K562 (cell line): ENCODE data around the gene PTGR3.

Experiments
- AFF4 ChIP-seq: sonication (generic); formaldehyde crosslinking; IDR thresholded peaks from 2 replicates; pipeline ENCODE4 v1.8.0; 2023; ENCODE audit warnings: mild to moderate bottlenecking, missing genetic modification reagents
- BCLAF1 ChIP-seq, 2 experiments: fragments of 450-650 bp in 1 of 2; IDR thresholded peaks; 2 replicates each; pipeline ENCODE4 v1.6.1; 2011 to 2017; ENCODE audit warnings: low read depth in 2 of 2, antibody characterized with exemption in 1 of 2, borderline replicate concordance in 1 of 2, low read length in 1 of 2, mild to moderate bottlenecking in 1 of 2, mixed read lengths in 1 of 2; ENCODE audit not compliant: control insufficient read depth in 1 of 2
- CTCF ChIP-seq, 3 experiments: IDR thresholded peaks in 2 of 3; conservative IDR thresholded peaks in 1 of 3; 2 replicates each; pipeline ENCODE4 v1.5.1; 2011 to 2012; ENCODE audit warnings: low read length in 3 of 3, mild to moderate bottlenecking in 3 of 3, control low read depth in 2 of 3, improper control_type of control experiment in 1 of 3, inconsistent platforms in 1 of 3, low read depth in 1 of 3, mixed read lengths in 1 of 3, moderate library complexity in 1 of 3; ENCODE audit not compliant: insufficient read depth in 2 of 3
- EZH2 ChIP-seq: IDR thresholded peaks from 2 replicates; pipeline ENCODE4 v1.6.1; 2012; ENCODE audit warnings: low read depth, mild to moderate bottlenecking, inconsistent platforms, low read length, borderline replicate concordance
- JUNB ChIP-seq: fragments of 450-650 bp; formaldehyde crosslinking; conservative IDR thresholded peaks from 2 replicates; pipeline ENCODE4 v1.4.0; 2020; ENCODE audit warnings: mild to moderate bottlenecking
- MAX ChIP-seq: sonication (generic); formaldehyde crosslinking; IDR thresholded peaks from 2 replicates; pipeline ENCODE4 v1.9.0; 2022; ENCODE audit warnings: mild to moderate bottlenecking, missing genetic modification reagents
- NELFE ChIP-seq: IDR thresholded peaks from 2 replicates; pipeline ENCODE4 v1.6.1; 2011; ENCODE audit warnings: mild to moderate bottlenecking; ENCODE audit not compliant: insufficient read depth, insufficient read length
- NFRKB ChIP-seq: fragments of 450-650 bp; IDR thresholded peaks from 2 replicates; pipeline ENCODE4 v1.6.1; 2016; ENCODE audit warnings: low read depth
- ZBTB33 ChIP-seq: sonication (generic); formaldehyde crosslinking; IDR thresholded peaks from 2 replicates; pipeline ENCODE4 v1.8.1; 2023; ENCODE audit warnings: mild to moderate bottlenecking, missing genetic modification reagents
- ZBTB5 ChIP-seq: fragments of 450-650 bp; IDR thresholded peaks from 2 replicates; pipeline ENCODE4 v1.6.1; 2017; ENCODE audit warnings: antibody characterized with exemption

- TF ChIP-seq CTCF (IDR thresholded peaks at IDR 0.05 in 2 of 3, conservative IDR thresholded peaks at IDR 0.05 in 1 of 3; ENCODE audit: insufficient read depth in 2 of 3, low read depth in 1 of 3, low read length in 3 of 3) (no peak), MAX (no peak), BCLAF1 (IDR thresholded peaks at IDR 0.05; ENCODE audit: borderline replicate concordance in 1 of 2, control insufficient read depth in 1 of 2, low read depth in 2 of 2, low read length in 1 of 2) (no peak), EZH2 (no peak), AFF4 (CRISPR knock-in tag) (no peak), ZBTB5 (no peak), JUNB (CRISPR knock-in tag) (no peak), NELFE (no peak), ZBTB33 (no peak), NFRKB (no peak)
These were observed 8.2 kb downstream of the PTGR3 start for GRCh38 chr18:75200605-75201280.
